K562 treated with DMSO at 1 percent for 24 hours (cell line): ENCODE measurements around the gene RGS2. TPM values are rescaled to one million over a fixed set of nuclear protein-coding genes. Genes with fewer than 3 reads are reported as not detected.

Source experiments
- total RNA-seq: library from RNA; unstranded; fragments of 300-600 nt; gene quantifications from 2 replicates; pipeline ENCODE4 v1.2.3, GENCODE V29; 2022; ENCODE audit warnings: low read depth; ENCODE audit not compliant: insufficient read depth

RGS2 gene
- 3.6 and 5.2 TPM in 2 replicates for total RNA-seq

GRCh38 chr1:192808518-192809306 is at the start of gene RGS2:
TSS of gene RGS2 (plus strand) at chr1:192809039. CDS start at chr1:192809072, 33 bp downstream.

Other genes with a start within 250 kb of the RGS2 start
- not detected in 2 replicates for gene RGS1, start 233.3 kb upstream of the RGS2 start, total RNA-seq
- gene RGS13, start 172.9 kb upstream of the RGS2 start, total RNA-seq = not detected in 2 replicates